HG03575 (cell line): ENCODE data around the gene PRKAR2B.
"Not testable (repeated sequence)": the region's sequence is repeated elsewhere in the genome, so short reads cannot be mapped to it uniquely, and the experiment has no call there.

Experiments
- ATAC-seq: cut with Tn5 transposase; IDR thresholded peaks from one replicate; pipeline ENCODE4 v1.9.1; 2021; ENCODE audit not compliant: unreplicated experiment, insufficient number of reproducible peaks, low FRiP score; ENCODE audit errors: extremely low read depth

PRKAR2B gene

DNA sequence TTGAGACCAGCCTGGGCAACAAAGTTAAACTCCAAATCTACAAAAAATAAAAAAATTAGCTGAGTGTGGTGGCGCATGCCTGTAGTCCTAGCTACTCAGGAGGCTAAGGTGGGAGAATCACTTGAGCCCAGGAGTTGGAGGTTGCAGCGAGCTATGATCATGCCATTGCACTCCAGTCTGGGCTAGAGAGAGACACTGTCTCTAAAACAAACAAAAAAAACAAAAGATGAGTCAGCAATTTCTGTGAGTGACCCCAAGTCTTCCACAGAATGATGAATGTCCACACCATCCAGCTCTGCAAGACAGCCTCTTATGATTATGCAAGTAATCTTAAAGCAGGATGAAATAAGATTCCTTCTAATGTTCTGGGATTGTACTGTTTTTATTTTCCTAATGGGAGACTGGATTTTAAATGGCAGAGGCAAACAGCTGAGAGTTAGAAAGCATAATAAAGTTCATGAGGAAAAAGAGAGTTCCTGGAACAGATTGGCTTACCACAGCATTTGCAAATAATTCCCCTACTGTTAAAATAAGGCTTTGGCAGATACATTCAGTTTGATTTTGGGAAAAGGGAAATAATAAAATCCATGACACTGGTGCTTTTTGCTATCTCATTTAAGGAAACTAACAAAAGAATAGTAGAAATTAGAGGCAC, 18.9 kb upstream of the PRKAR2B start:
- no peak for ATAC-seq

DNA sequence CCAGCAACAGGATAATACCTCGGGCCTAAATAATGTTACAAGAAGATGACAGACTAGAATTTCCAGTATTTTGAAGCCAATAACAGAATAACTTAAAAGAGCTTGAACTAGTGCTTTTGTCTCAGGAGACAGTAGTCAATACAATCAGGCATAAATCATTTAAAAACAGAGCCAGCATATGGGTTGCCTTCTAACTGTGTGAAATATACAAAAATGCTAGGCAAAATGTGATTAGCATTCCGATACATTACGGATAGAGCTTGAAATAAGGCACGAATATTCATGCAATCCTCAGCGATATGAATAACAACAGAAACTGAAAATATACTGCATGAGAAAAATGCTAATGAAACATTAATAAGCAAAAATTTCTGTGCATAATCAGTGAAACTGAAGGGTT, 18.3 kb upstream of the PRKAR2B start:
- no peak for ATAC-seq

DNA sequence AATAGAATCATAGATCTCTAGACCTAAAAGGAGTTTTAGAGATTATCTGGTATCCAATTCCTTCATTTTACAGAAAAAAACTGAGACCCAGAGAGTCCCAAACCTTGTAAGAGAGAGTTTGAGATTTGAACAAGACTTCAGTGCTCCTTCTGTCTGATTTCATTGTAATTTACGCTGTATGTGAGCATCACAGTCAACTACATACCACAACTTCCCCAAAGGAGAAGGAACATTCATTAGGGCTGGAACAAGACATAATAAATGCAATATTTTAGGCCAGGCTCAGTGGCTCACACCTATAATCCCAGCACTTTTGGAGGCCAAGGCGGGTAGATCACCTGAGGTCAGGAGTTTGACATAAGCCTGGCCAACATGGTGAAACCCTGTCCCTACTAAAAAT, 17.3 kb upstream of the PRKAR2B start:
- ATAC-seq, result no peak

DNA sequence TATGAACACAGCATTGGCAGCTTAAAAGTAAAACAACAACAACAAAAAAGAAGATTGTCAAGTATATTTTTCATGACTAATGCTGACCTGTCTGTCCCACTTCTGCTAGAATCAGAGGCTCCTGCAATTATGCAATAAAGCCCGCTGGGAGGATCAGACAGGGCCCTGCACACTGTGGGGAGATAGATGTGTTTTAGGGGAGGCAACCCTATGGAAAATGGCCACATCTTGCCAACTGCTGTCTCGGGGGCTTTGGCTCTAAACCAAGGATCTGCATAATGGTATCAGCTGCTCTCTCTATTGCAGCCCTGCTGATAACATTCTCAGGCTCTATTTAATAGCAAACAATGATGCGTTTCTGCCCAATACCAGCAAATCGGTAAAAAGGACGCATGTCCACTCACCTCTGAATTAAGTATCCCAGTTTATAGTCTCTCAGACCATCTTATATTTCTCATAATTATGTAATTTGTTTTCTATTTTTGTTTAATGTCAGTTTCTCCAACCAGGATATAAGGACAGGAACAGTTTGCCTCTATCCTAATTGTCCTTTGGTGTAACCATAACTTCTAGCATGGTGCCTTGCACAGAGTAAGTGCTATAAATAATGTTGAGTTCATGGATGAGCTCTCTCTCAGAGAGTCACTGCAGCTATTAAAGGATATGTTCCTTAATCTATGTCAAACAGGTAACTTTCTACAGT, 15.3 kb upstream of the PRKAR2B start:
- ATAC-seq, result no peak

DNA sequence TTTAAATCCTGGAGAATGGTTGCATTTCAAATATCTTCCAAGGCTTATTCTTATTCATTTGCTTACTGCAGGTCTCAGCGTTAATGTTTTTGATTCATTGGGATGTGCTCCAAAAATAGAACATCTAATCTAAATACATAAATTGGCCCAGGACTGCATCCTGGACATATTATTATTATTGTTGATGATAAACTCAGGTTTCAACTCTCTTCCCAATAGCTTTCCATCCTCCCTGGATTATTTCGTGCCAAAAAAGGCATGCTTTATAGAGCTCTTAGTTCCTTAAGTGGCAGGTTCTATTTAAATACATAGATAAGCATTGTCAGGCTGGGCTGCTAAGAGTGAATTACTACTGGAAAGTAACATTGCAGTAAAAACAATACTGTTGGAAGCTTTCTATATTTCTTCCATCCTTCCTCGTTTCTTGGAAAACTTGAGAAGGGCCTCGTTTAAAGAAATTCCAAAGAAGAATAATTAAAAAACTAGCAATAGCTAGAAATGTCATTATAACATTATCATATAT, 14.7 kb upstream of the PRKAR2B start:
- no peak for ATAC-seq

DNA sequence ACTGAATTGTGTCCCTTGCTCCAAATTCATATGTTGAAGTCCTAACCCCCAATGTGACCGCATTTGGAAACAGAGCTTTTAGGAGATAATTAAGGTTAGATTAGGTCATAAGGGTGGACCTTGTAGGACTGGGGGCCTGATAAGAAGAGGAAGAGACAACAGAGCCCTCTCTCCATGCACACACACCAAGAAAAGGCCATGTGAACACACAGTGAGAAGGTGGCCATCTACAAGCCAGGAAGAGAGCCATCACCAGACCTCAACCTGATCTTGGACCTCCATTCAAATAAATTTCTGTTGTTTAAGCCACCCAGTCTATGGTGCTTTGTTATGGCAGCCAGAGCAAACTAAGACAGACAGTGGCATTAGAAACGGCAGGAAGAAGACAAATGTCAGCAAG, 12.5 kb upstream of the PRKAR2B start:
- ATAC-seq, result no peak

DNA sequence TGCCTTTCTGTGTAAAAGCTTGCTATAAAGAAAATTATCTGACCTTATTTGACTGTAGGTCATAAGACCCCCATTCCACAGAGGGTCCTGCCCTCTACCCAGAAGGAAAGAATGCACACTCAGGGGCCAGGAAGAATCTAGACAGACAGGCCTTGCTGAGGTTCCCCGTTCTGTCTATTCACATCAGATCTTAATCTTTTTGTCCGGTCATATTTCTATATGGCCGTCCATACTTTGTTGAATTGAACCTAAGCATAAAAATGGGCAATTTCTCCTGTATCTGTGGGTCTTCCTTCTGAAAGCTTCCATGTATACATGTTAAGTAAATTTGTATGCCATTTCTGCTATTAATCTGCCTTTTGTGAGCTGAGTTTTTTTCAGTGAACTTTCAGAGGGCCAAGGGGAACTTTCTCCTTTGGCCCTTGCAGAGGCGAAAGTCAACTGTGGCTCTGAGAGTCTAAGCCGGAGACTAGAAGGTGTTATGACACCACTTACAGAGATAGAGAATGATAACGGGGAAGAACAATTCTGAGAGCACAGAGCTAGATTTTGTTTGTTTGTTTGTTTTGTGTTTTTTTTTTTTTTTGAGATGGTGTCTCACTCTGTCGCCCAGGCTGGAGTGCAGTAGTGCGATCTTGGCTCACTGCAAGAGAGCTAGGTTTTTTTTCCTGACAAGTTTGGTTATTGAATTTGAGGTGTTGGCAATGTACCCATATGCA, 11.6 kb upstream of the PRKAR2B start:
- ATAC-seq, result no peak

DNA sequence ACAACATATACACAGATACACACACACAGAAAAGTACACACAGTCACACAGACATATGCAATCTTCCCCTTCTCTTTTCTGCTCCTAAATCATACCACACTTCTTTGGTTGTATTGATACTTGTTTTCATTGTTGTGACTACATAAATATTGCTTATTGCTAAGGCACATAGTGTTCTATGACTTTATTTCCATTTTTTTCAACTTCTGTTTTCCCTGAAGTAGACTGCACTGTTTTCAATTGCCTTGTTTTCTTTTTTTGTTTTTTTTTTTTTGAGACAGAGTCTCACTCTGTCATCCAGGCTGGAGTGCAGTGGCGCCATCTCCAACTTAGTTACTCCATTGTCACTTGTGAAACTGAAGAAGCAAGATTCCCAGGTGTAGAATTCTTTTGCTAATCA, 10.0 kb upstream of the PRKAR2B start:
- ATAC-seq, result no peak

DNA sequence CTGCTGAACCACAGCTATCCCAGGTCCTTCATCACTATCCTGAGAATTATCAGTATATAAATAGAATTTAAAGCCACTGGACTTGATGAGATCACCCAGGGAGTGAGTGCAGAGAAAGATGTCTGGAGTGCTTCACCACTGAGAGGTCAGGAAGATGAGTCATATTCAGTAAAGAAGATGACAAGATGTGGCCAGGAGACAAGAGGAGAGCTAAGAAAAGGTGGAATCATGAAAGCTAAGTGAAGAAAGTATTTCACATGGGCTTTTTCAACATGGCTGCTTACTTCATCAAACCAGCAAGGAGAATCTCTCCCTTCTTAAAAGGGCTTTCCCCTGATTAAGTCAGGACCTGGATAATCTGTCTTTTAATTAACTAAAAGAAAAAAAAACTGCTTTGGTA, 9.1 kb upstream of the PRKAR2B start:
- no peak for ATAC-seq

DNA sequence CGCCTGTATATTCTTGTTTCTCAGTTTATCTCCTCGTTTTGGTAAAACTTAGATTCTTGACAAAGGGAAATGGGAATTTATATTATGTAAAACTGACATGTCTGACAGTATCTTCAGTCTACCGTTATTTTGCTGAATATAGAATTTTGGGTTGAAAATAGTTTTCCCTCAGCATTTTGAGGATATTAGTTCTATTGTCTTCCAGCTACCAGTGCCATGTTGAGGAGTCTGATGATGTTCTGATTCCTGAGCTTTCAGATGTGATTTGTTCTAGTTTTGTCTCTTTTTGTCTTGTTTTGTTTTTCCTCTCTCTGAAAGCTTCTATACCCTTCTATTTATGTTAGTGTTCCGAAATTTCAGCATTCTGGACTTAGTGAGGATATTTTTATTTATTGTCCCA, 8.0 kb upstream of the PRKAR2B start:
- ATAC-seq, result no peak

DNA sequence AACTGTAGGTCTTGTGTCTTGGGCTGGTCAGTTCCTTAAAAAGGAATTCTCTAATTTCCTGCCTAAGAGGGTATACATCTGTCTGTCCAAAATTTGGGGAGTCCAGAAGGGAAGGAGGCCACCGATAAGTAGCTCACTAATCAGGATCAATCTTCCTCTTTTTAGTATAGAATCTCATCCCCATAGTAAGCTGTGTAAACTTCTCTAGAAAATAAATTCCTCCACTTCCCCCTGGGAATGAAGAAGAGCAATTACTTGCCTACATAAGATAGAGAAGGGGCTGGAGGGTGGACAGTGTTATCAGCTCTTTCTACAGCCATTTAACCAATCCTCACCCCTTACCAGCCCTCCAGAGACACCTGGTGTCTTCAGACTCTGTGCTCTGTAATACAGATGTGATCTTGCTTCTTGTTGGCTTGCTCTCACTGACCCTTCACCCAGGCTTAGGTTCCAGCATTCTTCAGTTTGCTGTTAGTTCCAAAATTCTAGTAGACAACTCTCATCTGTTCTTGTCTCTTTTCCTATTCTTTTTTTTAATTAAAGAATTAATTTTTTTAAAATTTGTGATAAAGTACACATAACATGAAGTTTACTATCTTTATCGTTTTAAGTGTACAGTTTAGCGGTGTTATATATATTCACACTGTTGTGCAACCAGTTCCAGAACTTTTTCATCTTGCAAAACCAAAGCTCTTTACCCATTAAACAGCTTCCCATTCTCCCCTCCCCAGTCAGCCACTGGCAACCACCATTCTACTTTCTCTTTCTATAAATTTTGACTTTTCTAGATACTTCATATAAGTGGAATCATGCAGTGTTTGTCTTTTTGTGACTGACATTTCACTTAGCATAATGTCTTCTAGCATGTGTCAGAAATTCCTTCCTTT, 6.5 kb upstream of the PRKAR2B start:
- no peak for ATAC-seq

DNA sequence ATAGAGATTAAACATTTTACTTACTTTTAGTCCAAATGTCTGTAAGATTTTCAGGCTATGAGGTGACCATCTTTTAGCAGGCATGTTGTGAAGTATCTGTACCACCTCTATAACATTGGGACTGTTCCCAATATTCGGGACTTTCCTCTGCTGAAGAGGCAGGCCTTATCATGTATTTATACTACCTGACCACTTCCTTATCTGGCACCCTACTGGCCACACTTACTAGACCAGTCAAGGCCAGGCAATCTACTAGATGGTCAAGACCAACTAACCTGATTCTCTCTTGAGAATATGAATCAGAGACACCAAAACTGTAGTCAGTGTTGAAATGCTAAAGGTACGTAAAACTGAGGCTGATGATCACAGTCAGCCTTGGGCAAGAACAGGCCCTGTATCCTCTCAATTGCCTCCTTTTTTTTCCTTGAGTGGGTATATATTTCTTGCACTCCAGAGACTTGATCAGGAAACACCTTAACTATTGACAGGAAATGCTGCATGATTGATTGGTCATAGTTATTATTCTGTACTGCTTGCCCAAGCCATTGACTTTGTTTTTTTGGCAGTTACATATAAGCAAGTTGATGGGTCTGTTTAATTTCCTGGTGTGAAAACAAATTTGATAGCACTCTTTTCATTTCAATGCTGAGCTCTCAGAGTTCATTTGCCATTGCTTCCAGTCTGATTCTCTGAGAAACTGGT, 5.2 kb upstream of the PRKAR2B start:
- no peak for ATAC-seq

DNA sequence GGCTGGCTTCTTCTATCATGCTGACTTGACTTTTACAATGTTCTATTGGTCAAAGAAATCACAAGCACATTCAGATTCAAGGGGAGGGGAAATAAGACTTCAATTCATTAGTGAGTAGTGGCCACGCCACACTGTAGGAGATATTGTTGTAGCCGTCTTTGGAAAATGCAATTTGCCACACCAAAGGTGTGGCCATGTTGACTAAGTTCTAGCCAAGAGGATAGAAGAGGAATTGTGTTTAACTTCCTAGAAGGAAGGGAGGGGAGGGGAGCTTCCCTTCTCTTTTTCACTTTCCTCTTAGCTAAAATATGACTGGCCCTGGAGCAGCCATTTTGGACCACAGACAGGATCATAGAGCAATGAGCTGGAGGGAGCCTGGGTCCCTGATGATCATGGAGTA, 3.4 kb upstream of the PRKAR2B start:
- ATAC-seq, result no peak

DNA sequence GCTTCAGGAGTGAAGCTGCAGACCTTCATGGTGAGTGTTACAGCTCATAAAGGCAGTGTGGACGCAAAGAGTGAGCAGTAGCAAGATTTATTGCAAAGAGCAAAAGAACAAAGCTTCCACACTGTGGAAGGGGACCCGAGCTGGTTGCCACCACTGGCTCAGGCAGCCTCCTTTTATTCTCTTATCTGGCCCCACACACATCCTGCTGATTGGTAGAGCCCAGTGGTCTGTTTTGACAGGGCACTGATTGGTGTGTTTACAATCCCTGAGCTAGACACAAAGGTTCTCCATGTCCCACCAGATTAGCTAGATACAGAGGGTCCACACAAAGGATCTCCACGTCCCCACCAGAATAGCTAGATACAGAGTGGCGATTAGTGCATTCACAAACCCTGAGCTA, 2.7 kb upstream of the PRKAR2B start:
- not testable (repeated sequence) for ATAC-seq

DNA sequence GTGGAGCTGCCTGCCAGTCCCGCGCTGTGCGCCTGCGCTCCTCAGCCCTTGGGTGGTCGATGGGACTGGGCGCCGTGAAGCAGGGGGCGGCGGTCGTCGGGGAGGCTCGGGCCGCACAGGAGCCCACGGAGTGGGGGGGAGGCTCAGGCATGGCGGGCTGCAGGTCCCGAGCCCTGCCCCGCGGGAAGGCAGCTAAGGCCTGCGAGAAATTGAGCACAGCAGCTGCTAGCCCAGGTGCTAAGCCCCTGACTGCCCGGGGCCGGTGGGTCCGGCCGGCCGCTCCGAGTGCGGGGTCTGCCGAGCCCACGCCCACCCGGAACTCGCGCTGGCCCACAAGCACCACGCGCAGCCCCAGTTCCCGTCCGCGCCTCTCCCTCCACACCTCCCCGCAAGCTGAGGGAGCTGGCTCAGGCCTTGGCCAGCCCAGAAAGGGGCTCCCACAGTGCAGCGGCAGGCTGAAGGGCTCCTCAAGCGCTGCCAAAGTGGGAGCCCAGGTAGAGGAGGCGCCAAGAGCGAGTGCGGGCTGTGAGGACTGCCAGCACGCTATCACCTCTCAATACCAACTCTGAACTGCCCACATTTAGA, 2.1 kb upstream of the PRKAR2B start:
- ATAC-seq, result not testable (repeated sequence)

DNA sequence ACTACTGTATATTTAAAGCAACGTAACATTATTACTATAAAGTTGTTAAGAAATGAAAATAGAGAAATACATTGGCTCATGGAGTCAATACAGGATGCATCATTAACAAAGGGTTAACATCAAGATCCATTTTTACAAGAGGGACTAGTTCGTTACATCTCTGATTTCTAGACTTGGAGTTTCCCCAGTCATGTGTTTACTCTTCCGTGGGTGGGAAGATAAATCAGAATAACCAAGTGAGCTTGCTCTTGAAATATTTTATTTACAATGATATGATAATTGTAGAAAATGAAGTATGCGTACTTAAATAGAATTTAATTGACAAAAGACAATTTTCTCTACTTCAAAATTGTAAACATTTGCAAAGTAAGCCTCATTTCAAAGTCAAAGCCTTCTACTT, 1.0 kb upstream of the PRKAR2B start:
- ATAC-seq, result no peak

DNA sequence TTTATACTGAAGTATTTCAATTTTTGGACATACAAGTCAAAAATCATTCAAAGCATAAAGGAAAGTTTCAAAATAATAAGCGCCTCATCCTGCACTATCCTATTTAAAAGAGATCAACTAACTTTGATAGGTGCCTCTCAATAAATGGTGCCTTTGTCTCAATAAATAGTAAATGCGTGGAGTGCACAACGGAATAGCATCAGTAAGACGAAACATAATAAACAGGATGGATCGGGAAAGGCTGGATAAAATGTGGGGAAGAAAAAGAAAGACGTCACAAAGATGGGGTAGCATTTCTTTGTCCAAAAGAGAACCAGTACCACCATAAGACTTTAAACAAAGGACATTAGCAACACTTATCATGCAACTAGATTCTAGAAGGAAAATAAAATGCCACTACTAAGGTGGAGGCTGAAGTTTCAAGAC, 571 bp upstream of the PRKAR2B start:
- ATAC-seq, result no peak

DNA sequence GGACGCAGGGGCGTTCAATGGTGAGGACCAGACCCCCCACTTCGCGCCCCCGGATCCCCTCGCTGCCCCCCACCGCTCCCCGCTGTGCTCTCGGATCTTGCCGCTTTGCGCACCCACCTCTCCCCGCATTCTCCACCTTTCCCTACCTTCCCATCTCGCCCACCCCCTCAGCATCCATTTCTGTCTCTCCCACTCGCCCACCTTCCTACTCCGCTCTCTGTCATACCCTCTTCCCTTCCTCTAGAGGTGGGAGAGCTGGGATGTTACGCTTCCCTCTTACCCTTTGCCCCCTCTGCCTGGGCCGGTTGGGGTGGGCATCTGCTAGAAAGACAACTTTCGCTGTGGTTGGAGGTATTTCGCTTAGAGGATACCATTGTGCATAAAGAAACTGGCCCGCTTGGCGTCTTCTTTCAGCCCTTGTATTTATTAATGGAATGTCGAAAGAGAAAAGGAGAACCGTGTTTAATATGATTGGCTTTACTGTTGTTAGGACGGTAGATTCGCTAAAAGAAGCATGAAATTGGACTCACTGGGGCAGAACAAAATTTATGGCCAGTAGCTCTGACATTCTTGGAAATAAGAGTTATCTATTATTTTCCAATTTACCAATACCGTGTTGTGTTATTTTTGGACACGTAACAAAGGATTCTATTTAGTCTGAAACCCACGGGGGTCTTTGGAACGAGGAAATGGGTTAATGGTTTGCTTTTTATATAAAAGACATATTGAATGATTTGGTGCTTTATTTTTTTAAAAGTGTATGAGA, 873 bp downstream of the PRKAR2B start:
- no peak for ATAC-seq
